Adipocyte (in vitro differentiated cells): Measurements from ENCODE around the gene ZNF425.
A peak's percentile ranks its signal among the peaks of the same experiment; 100 is the strongest.

Experiments used
- DNase-seq: peaks from one replicate; pipeline ENCODE4 v3.0.0-alpha.2; 2015; ENCODE audit warnings: low read depth
- H3K27me3 ChIP-seq: replicated peaks from 2 replicates; pipeline ENCODE4 v1.7.0; 2013; ENCODE audit warnings: mild to moderate bottlenecking, low read length, moderate library complexity; ENCODE audit not compliant: control insufficient read depth, insufficient read depth
- H3K36me3 ChIP-seq: 2 replicates; pipeline ENCODE4 v1.7.0; 2013; ENCODE audit warnings: low read length, mild to moderate bottlenecking, moderate library complexity; ENCODE audit not compliant: control insufficient read depth, insufficient read depth, severe bottlenecking
- H3K4me1 ChIP-seq: 2 replicates; pipeline ENCODE4 v1.7.0; 2013; ENCODE audit warnings: mild to moderate bottlenecking, low read length, moderate library complexity; ENCODE audit not compliant: control insufficient read depth, insufficient read depth
- H3K4me3 ChIP-seq: 2 replicates; pipeline ENCODE4 v1.7.0; 2013; ENCODE audit warnings: mild to moderate bottlenecking, low read length, moderate library complexity
- H3K9ac ChIP-seq: 2 replicates; pipeline ENCODE4 v1.7.0; 2013; ENCODE audit warnings: mild to moderate bottlenecking, low read length, moderate library complexity
- H3K9me3 ChIP-seq: 2 replicates; pipeline ENCODE4 v1.7.0; 2013; ENCODE audit warnings: mild to moderate bottlenecking, low read length, moderate library complexity; ENCODE audit not compliant: control insufficient read depth

Gene ZNF425, protein sequence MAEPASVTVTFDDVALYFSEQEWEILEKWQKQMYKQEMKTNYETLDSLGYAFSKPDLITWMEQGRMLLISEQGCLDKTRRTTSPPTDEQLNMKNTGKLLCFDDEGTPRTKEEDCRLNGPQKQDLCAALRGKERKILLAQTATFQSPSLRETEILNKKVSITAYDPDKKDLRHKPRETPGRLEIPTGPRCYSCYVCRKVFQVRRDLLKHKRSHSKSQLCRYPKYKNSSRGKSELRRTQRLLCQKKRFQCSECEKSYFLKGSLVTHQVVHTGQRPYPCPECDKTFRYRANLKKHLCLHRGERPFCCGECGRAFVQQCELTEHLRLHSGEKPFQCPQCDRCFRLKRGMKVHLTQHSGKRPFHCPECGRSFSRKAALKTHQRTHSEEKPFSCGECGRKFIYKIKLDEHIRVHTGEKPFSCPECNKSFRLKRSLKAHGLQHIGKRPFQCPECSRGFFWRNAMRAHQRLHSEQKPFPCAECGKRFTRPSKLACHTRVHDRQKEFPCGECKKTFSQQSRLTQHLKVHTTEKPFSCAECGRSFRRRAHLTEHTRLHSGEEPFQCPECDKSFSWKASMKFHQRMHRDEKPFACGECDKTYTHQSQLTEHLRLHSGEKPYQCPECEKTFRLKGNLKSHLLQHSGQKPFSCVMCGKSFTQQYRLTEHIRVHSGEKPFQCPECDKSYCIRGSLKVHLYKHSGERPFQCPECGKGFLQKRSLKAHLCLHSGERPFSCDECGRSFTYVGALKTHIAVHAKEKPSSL

DNA sequence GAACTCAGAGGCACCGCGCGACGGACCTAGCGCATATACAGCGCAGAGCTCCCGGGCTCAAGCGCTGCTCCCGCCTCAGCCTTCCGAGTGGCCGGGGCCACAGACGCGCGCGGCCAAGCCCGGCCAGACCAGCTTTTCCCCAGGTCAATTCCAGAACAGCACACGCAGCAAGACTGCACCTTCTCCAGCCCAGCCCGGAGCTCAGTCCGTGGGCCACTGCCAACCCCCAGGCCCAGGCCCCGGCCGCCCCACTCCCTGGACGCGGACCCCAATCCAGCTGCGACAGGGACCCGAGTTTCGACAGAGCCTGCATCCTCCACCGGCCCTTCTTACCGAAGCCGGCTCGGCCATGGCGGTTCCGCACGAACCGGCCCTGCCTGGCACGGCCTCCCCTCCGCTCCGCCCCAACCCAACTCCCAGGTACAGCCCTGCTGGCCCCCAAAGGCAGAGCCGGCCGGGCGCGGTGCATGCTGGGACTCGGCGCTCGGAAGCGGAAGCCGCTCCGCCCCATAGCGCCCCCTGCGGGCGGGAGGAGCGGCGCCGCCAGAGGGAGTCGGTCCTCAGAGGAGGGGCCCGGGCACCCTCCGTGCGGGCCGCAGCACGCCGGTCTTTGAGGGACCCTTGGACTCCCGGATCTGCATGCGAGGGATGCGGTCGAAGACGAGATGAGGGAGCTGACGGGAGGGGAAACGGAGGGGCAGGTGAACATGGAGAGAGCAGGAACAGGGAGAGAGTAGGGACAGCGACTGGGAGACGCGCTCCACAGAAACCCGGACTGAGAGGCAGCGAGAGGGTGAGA lies at the start of gene ZNF425:
ZNF425 (minus strand) TSS at position 462 of the 799 bp plus-strand sequence; CDS start at position 351, 111 bp downstream.
- Histone ChIP-seq H3K27me3 (no peaks in the 10 kb centered on the region), H3K4me1 (peaks cover 12% of the 10 kb centered on the region), H3K9ac (peak within 1 kb of the TSS; percentile 100), H3K4me3 (peak within 1 kb of the TSS; percentile 100), H3K36me3 (peaks cover 10% of the 10 kb centered on the region), H3K9me3 (peaks cover 6% of the 10 kb centered on the region)
- DNase-seq = peak; percentile 97

DNA sequence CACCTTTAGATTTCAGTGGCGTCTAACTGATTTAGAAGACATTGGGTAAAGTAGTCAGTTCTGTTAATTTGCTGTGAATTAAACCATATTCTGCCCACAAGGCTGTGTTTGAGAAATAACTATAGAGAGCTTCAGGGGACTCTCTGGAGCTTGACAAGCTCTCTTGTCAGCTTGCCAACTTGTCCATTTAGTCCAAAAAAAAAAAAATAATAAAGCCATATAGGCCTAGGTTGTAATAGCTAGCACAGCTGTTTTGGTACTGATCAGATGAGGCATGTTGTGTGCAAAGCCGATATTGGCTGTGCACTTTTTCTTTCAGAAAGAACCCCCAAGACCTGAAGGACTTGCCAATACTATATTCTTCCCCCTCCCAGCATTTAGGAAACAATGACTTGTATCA lies 49.0 kb upstream of the ZNF425 start:
- Histone ChIP-seq H3K36me3 (peaks cover 79% of the 10 kb centered on the region), H3K9me3 (no peaks in the 10 kb centered on the region), H3K9ac (no peak overlapping the region), H3K4me1 (no peaks in the 10 kb centered on the region), H3K27me3 (no peaks in the 10 kb centered on the region), H3K4me3 (no peak overlapping the region)
- no peak for DNase-seq

DNA sequence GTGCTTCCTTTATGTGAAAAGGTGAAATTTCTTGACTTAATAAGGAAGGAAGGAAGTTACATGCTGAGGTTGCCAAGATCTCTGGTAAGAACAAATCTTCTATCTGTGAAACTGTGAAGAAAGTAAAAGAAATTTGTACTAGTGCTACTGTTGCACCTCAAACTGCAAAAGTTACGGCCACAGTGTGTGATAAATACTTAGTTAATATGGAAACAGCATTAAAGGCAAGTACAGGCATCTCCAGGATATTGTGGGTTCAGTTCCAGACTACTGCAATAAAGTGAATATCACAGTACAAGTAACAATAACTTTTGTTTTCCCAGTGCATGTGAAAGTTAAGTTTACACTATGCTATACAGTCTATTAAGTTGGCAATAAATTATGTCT lies 46.4 kb upstream of the ZNF425 start:
- no peak overlapping the region for H3K4me3 ChIP-seq
- H3K4me1 ChIP-seq = no peaks in the 10 kb centered on the region
- H3K9me3 ChIP-seq = no peaks in the 10 kb centered on the region
- no peak overlapping the region for H3K9ac ChIP-seq
- no peak for DNase-seq
- peaks cover 79% of the 10 kb centered on the region for H3K36me3 ChIP-seq
- no peaks in the 10 kb centered on the region for H3K27me3 ChIP-seq

DNA sequence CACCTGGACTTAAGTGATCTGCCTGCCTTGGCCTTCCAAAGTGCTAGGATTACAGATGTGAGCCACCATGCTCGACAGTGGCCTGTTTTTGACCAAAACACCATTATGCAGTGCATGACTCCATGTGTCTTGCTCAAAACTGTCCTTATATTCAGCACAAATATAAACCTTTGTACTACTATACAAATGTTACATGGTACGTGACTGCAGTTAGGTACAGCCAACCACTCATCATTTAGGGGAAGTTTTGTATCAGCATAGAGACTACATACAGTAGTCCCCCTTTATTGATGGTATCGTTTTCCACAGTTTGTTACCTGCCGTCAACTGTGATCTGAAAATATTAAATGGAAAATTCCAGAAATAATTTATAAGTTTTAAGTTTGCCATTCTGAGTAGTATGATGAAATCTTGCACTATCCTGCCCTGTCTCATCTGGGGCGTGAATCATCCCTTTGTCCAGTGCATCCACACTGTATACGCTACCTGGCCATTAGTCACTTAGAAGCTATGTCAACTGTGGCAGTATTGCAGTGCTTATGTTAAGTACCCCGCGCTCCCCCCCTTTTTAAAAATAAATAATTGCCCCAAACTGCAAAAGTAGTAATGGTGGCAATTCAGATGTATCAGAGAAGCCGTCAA lies 45.9 kb upstream of the ZNF425 start:
- Histone ChIP-seq H3K9ac (no peak overlapping the region), H3K27me3 (no peaks in the 10 kb centered on the region), H3K4me1 (no peaks in the 10 kb centered on the region), H3K4me3 (no peak overlapping the region), H3K9me3 (no peaks in the 10 kb centered on the region), H3K36me3 (peaks cover 79% of the 10 kb centered on the region)
- DNase-seq = no peak

DNA sequence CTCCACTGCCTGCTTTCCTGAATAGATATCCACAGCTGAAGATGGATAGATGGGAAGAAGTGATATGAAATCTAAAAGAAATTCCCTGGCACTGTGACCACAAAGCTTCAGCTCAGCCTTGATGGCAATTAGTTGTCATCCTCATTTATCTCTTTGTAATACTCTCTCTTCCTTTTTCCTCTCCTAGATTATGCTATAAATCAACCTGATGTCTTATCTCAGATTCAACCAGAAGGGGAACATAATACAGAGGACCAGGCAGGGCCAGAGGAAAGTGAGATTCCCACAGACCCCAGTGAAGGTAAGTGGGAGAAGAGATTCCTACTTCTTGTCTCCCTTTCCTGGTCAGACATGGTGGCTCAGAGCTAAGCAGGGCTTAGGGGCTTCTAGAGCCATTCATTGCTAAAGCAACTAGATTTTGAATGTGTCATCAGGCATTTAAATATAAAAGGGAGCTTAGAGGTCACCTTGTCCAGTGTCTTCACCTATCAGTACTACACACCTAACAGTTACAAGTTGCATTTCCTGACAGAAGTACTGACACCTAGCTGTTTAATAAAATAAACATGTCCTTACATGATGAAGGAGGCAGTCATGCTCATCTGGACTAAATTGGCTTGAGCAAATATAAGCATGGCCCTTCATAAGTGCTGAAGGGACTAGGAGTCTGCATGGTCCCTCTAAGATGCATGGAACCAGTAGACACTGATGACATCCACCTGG lies 40.7 kb upstream of the ZNF425 start:
- DNase-seq = no peak
- H3K4me1 ChIP-seq = no peaks in the 10 kb centered on the region
- no peaks in the 10 kb centered on the region for H3K27me3 ChIP-seq
- no peak overlapping the region for H3K9ac ChIP-seq
- H3K36me3 ChIP-seq = peaks cover 63% of the 10 kb centered on the region
- no peak overlapping the region for H3K4me3 ChIP-seq
- no peaks in the 10 kb centered on the region for H3K9me3 ChIP-seq

DNA sequence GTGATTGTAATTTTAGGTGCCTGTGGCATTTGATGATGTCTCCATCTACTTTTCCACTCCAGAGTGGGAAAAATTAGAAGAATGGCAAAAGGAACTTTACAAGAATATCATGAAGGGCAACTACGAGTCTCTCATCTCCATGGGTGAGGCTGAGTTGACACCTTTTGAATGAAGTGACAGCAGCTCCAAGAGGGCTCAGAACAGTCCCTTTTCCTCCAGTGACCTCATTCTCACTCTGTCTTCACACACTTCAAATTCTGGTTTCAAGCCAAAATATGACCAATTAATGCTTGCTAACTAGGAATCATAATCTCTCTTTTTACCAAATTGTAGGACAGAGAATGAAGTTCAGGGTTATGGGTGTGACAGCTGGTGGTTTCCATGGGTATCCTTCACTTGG lies 40.0 kb upstream of the ZNF425 start:
- H3K36me3 ChIP-seq = peaks cover 68% of the 10 kb centered on the region
- H3K4me3 ChIP-seq = no peak overlapping the region
- H3K4me1 ChIP-seq = peaks cover 4% of the 10 kb centered on the region
- H3K9me3 ChIP-seq = no peaks in the 10 kb centered on the region
- H3K9ac ChIP-seq = no peak overlapping the region
- H3K27me3 ChIP-seq = no peaks in the 10 kb centered on the region
- DNase-seq = no peak

DNA sequence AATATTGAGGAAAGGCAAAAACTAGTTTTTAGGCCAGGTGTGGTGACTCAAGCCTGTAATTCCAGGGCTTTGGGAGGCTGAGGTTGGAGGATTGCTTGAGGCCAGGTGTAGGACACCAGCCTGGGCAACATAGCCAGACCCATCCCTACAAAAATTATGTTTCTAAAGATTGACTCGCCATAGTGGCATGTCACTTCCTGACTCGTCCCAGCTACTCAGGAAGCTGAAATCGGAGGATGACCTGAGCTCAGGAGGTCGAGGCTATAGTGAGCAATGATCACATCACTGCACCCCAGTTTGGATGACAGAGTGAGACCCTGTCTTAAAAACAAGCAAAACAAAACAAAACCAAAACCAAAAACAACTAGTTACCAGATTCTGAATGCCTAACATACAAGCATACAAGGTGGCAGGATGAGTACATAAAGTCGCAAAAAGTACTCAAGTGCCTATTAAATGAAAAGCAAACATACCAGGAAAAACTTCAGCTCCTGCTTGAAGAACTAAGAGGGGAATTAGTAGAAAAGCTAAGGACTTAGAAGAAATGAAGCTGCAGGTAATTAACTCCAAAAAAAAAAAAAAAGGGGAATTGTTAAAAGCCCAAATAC lies 35.2 kb upstream of the ZNF425 start:
- no peak overlapping the region for H3K9ac ChIP-seq
- no peak overlapping the region for H3K4me3 ChIP-seq
- H3K4me1 ChIP-seq = peaks cover 6% of the 10 kb centered on the region
- DNase-seq = no peak
- H3K36me3 ChIP-seq = peaks cover 41% of the 10 kb centered on the region
- H3K9me3 ChIP-seq = no peaks in the 10 kb centered on the region
- H3K27me3 ChIP-seq = no peaks in the 10 kb centered on the region

DNA sequence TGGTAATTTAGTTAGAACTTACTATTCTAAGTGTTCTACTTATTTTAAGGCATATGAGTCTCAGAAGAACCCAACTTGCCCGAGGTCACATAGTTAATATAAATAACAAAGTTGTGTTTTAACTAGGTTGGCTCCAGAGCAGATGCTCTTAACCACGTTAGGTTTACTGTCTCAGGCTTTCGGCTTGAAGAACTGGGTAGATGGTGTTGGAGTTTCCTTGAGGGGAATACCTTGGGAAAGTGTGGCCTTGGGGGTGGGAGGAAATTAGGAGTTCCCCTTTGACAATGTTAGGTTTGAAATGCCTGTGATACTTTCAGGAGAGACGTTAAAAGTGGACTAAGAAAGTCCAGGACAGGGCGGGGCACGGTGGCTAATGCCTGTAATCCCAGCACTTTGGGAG lies 30.8 kb upstream of the ZNF425 start:
- H3K9me3 ChIP-seq = no peaks in the 10 kb centered on the region
- no peak overlapping the region for H3K4me3 ChIP-seq
- H3K27me3 ChIP-seq = no peaks in the 10 kb centered on the region
- peaks cover 6% of the 10 kb centered on the region for H3K4me1 ChIP-seq
- H3K9ac ChIP-seq = no peak overlapping the region
- H3K36me3 ChIP-seq = peaks cover 36% of the 10 kb centered on the region
- no peak for DNase-seq

DNA sequence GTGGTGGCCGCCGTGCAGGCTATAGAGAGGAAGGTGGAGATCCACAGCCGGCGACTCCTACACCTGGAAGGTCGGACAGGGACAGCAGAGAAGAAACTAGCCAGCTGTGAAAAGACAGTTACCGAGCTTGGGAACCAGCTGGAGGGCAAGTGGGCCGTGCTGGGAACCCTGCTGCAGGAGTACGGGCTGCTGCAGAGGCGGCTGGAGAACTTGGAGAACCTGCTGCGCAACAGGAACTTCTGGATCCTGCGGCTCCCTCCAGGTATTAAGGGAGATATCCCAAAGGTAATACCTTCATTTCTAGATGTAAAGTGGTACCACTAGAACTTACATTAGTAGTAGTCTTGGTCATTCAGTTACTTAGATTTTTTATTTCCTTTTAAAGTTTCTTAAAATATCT lies 27.9 kb upstream of the ZNF425 start:
- Histone ChIP-seq H3K4me3 (no peak overlapping the region), H3K9ac (no peak overlapping the region), H3K27me3 (no peaks in the 10 kb centered on the region), H3K36me3 (peaks cover 28% of the 10 kb centered on the region), H3K4me1 (peaks cover 6% of the 10 kb centered on the region), H3K9me3 (no peaks in the 10 kb centered on the region)
- no peak for DNase-seq

DNA sequence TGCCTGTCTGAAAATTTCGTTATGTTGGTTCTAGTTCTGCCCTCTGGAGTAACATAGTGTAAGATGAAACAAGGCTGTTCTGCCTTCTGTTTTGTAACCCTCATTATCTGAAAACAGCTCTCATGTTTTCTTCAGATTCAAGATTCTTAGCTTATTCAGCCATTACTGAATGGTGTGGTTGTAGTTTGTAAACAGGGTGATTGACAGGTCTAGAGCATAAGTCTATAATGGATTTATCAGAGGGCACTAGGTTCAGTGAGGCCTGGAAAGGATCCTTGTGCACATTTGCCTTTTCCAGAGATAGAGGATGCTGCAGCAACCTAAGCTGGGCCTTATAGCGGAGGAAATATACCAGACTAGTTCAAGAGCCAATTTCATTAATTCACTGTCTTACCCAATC lies 27.2 kb upstream of the ZNF425 start:
- Histone ChIP-seq H3K27me3 (no peaks in the 10 kb centered on the region), H3K4me3 (no peak overlapping the region), H3K9ac (no peak overlapping the region), H3K36me3 (peaks cover 27% of the 10 kb centered on the region), H3K9me3 (no peaks in the 10 kb centered on the region), H3K4me1 (peaks cover 6% of the 10 kb centered on the region)
- no peak for DNase-seq
